Hematopoietic multipotent progenitor cell treated with erythropoietin and hydrocortisone succinate and interleukin-3 and kit ligand, for 15 days (in vitro differentiated cells): Measurements from ENCODE around the gene LRRC18.

Experiments
- DNase-seq: peaks from one replicate; pipeline ENCODE4 v3.0.0-alpha.2; 2015; ENCODE audit warnings: low spot score

Gene LRRC18

DNA sequence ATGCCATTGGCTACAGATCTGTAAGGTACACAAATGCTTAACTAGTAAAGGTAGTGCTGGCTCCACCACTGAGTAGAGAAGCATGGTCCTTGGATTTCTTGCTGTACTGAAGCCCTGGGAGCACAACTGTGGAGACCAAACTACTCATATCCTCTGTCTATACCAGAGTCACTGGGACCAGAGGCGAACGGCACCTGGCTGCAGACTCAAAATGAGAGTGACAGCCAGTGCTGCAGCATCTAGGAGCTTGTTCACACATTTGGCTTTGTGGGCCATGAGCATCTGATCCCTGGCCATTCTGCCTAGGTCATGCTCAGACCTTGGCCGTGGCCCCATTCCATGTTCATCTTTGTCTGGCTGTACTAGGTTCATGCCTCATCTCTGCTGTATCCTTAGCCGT, 31.9 kb downstream of the LRRC18 start:
- no peak for DNase-seq

DNA sequence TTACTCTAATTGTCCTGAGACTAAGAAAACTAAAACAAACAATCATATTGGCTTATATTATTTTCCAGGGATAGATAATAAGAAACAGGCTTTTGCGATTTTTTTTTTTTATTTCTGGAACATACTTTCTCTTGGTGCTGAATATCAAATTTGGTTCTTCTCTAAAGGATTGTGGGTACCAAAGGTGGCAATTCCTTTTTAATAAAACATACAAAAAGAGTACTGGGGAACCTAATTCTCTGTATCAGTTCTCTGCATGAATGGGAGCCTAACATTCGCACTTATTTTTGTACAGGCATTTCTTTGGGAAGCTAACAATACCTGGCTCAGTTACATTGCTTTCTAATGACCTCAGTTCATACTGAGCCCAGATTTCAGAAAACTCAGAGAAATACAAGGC, 32.8 kb downstream of the LRRC18 start:
- no peak for DNase-seq

GRCh38 chr10:48905311-48905710, 34.3 kb downstream of the LRRC18 start:
- no peak for DNase-seq

- no peak for DNase-seq
Observed at GRCh38 chr10:48904861-48905260, 34.8 kb downstream of the LRRC18 start.

- no peak for DNase-seq
Observed at GRCh38 chr10:48903151-48903550, 36.5 kb downstream of the LRRC18 start.

GRCh38 chr10:48902096-48902495, 37.5 kb downstream of the LRRC18 start:
- no peak for DNase-seq

DNA sequence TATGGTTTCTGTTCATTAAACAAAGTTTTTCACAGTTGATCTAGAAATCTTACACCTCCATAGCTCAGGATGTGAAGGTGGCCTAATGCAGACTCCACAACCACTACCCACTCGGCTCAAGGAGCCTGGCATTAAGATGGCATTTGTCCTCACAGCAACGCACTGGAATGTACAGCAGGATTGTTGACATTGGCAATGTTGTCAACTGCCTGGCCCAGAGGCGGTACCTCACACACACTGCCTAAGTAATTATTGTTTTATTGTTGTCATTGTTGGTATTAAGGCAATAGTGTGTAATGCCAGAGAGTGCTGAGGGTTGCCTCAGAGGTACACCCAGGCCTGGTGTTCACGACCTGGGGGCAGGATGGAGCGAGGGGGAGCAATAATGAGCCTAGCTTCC, 38.3 kb downstream of the LRRC18 start:
- DNase-seq = no peak

- DNase-seq = no peak
Observed at GRCh38 chr10:48900371-48900801, 39.3 kb downstream of the LRRC18 start.

DNA sequence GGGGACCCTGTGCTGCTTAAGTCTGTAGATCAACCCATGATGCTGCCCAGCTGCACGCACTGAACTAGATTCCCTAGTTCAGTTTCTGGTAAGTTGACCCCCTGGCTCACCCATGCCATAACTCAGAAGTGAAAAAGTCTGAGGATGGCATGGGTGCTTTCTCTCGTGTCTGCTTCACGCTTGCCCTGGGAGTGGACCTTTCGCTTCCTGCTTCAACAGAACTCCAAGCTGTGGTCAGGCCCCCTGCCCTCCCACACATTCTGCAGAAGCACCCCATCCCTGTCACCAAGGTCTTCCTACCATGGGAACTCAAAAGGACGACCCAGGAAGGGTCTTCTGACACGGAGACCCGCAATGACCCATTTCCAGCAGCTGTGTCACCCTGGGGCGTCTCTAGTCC, 39.9 kb downstream of the LRRC18 start:
- no peak for DNase-seq

GRCh38 chr10:48898426-48898825, 41.2 kb downstream of the LRRC18 start:
- no peak for DNase-seq

DNA sequence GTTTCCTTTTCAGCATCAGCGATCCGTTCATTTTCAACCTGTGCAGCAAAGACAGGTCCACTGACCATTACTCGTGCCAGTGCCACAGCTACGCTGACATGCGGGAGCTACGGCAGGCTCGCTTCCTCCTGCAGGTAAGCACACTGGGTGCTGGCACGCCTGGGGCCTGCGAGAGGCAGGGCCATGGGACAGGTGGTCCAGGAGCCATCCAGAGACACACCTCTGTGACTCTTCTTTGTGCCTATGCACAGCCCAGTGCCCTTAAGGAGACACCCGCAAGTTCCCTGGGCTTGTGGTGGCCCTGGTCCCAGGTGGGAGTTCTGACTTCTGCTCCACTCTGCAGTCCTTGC, 42.2 kb downstream of the LRRC18 start:
- DNase-seq = no peak

DNA sequence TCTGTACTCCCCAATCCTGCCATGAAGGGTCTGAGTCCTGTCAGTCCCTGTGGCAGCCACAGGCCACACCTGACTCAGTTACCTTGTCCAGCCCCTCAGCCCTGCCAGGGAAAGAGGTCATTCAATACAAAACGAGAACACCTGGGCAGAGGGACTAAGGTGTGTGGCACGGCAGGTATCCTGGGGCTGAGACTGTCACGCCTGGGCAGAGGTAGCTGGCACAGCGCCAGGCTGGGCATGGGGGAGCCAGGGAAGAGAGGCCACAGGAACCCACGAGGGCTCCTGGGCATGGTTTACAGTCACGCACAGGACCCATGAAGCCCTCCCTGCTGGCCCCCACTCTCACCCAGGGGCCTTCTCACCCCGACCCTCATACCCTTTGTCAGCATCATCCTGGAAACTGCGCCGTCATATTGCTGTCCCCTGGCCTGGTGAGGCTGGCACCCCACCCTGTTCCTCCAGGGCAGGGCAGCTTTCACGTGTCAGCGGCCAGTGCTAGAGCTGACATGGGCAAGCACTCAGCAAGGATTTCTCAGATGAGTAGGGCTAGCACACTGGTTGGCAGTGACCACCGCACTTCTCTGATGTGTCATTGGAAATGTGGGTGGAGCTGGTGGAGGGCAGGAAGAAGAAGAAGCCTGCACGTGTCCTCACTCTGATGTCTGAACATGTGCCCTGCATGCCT, 42.7 kb downstream of the LRRC18 start:
- DNase-seq = no peak

GRCh38 chr10:48895803-48896195, 43.8 kb downstream of the LRRC18 start:
- DNase-seq = no peak

GRCh38 chr10:48894911-48895802, 44.5 kb downstream of the LRRC18 start:
- no peak for DNase-seq

DNA sequence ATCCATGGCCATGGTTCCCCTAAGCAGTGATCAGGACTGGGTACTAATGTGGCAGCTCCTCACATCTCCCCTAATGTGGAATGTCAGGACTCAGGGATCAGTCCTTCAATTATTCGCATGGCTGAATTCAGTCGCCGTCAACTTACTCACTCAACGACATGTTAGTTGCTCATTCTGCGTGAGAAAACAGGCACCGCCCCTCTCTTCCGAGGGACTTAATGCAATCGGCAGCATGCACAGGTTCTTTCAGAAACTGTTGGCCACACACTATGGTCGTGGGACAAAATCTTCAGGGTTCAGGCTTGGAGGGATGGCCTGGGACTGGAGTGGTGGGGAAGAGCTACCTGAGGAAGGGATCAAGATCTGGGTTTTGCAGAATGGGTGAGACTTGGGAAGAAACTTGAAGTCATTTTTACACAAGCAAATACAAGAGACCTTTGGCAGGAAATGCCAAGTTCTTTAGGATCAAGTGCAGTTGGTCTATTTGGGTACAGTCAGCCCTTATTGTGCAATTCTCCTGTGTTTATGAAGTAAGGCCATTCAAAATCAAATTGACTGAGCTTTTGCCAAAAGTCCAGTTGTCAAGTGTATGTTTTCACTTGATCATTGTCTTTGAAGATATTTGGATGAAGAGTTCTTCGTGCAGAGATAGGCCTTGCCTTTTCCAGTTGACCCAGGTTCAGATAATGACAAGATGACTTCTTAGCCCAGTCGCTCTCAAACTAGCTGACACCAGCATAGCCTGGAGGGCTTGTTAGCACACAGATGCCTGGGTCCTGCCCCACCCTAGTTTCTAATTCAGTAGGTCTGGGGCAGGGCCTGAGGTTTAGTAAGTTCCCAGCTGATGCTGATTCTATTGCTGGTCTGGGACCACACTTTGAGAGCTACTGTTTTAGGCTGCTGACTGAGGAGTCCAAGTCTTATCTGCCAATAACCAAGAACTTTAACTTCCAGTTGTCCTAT, 48.5 kb downstream of the LRRC18 start:
- no peak for DNase-seq

DNA sequence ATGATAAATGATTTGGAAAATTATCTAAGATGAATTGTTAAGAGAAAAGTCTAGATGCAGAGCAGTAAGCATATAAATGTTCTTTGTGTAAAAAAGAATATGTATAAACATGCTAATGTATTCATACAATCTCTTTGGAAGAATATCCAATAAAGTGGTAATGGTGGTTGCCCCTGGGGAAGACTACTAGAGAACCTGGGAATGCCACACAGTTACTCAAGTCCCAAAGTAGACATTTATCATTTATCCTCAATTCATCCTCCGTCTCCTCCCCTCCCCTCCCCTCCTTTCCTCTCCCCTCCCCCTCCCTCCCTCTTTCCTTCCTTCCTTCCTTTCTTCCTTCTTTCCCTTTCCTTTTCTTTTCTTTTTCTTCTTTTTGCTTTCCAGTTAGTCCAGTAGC, 51.7 kb downstream of the LRRC18 start:
- DNase-seq = no peak

GRCh38 chr10:48885376-48885775, 54.3 kb downstream of the LRRC18 start:
- no peak for DNase-seq

- no peak for DNase-seq
Observed at GRCh38 chr10:48884179-48885045, 55.2 kb downstream of the LRRC18 start.

- no peak for DNase-seq
Observed at GRCh38 chr10:48883701-48884100, 55.9 kb downstream of the LRRC18 start.

- DNase-seq = no peak
Observed at GRCh38 chr10:48882881-48883280, 56.8 kb downstream of the LRRC18 start.

GRCh38 chr10:48881937-48882336, 57.7 kb downstream of the LRRC18 start:
- DNase-seq = no peak
